Keratinocyte (primary cell): ENCODE data around the gene DACH1. TPM values are rescaled to one million over a fixed set of nuclear protein-coding genes. Genes with fewer than 3 reads are reported as not detected.

Experiments
- DNase-seq: peaks from one replicate; pipeline ENCODE4 v3.0.0-alpha.2; 2011; ENCODE audit warnings: low read depth, missing footprints, low spot score
- FAIRE-seq: peaks from 2 replicates; lab custom pipeline; 2011; peaks lifted over from hg19 to GRCh38; lab: Jason Lieb, UNC
- H2AFZ ChIP-seq: 2 replicates; pipeline ENCODE4 v1.6.0; 2012; ENCODE audit warnings: low read length, control low read depth, inconsistent platforms; ENCODE audit not compliant: control insufficient read depth
- H3K27ac ChIP-seq: 2 replicates; pipeline ENCODE4 v1.5.1; 2011; ENCODE audit warnings: low read length; ENCODE audit not compliant: control insufficient read depth, insufficient read depth
- H3K27me3 ChIP-seq: 3 replicates; pipeline ENCODE4 v1.6.0; 2011; ENCODE audit warnings: low read length; ENCODE audit not compliant: control insufficient read depth, insufficient read depth; ENCODE audit errors: extremely low read depth
- H3K36me3 ChIP-seq, 2 experiments: 2 replicates in 1 of 2; 3 replicates in 1 of 2; pipeline ENCODE4 v1.5.1; 2011; ENCODE audit warnings: low read length in 2 of 2, mild to moderate bottlenecking in 1 of 2; ENCODE audit not compliant: control insufficient read depth in 2 of 2, insufficient read depth in 2 of 2; ENCODE audit errors: extremely low read depth in 1 of 2
- H3K4me1 ChIP-seq: 3 replicates; pipeline ENCODE4 v1.5.1; 2011; ENCODE audit warnings: low read length; ENCODE audit not compliant: control insufficient read depth, insufficient read depth; ENCODE audit errors: extremely low read depth
- H3K4me2 ChIP-seq: 3 replicates; pipeline ENCODE4 v1.6.0; 2011; ENCODE audit warnings: low read depth, low read length; ENCODE audit not compliant: control insufficient read depth, insufficient read depth; ENCODE audit errors: extremely low read depth
- H3K4me3 ChIP-seq, 3 experiments: fragments of 200-600 bp in 1 of 3; sonication (generic) in 1 of 3; 2 replicates in 2 of 3; 3 replicates in 1 of 3; pipeline ENCODE4 v1.5.1; 2011 to 2016; ENCODE audit warnings: low read length in 3 of 3, mild to moderate bottlenecking in 3 of 3, control low read depth in 2 of 3, inconsistent platforms in 1 of 3, low read depth in 1 of 3, mixed read lengths in 1 of 3, mixed run types in 1 of 3, moderate library complexity in 1 of 3; ENCODE audit not compliant: control insufficient read depth in 2 of 3, insufficient read depth in 2 of 3; ENCODE audit errors: extremely low read depth in 1 of 3
- H3K79me2 ChIP-seq: 2 replicates; pipeline ENCODE4 v1.6.0; 2012; ENCODE audit warnings: low read length; ENCODE audit not compliant: control insufficient read depth, insufficient read depth
- H3K9ac ChIP-seq: 3 replicates; pipeline ENCODE4 v1.6.0; 2011; ENCODE audit warnings: low read length; ENCODE audit not compliant: control insufficient read depth, insufficient read depth; ENCODE audit errors: extremely low read depth
- H3K9me1 ChIP-seq: 3 replicates; pipeline ENCODE4 v1.6.0; 2011; ENCODE audit warnings: low read length; ENCODE audit not compliant: control insufficient read depth, insufficient read depth; ENCODE audit errors: extremely low read depth
- H3K9me3 ChIP-seq: 2 replicates; pipeline ENCODE4 v1.5.1; 2012; ENCODE audit warnings: low read depth, low read length; ENCODE audit not compliant: control insufficient read depth
- H4K20me1 ChIP-seq: 3 replicates; pipeline ENCODE4 v1.6.0; 2011; ENCODE audit warnings: low read length; ENCODE audit not compliant: control insufficient read depth, insufficient read depth; ENCODE audit errors: extremely low read depth
- EZH2 ChIP-seq: IDR thresholded peaks from one replicate; pipeline ENCODE4 v1.6.1; 2012; ENCODE audit warnings: inconsistent platforms, mild to moderate bottlenecking, low read length, moderate library complexity
- dilution Hi-C: fragments of 300-500 bp; cut with MboI; formaldehyde crosslinking; loops from one replicate; pipeline ENCODE4 v1.7.0; 2020; ENCODE audit warnings: low sequenced_read_pairs; ENCODE audit not compliant: extremely low pct_ligation_motif_present
- polyA plus RNA-seq, 5 experiments: library from polyadenylated mRNA; depleted of rRNA in 3 of 5; stranded (reverse) in 3 of 5; stranded (forward) in 1 of 5; unstranded in 1 of 5; fragments of >200 nt; gene quantifications; 1 replicate in 1 of 5; 2 replicates in 3 of 5; 3 replicates in 1 of 5; pipeline versions ENCODE4 v1.2.1 to v1.2.3, GENCODE V29; 2011 to 2012; ENCODE audit warnings: missing spikeins in 2 of 5, low read depth in 1 of 5, low replicate concordance in 1 of 5
- TF ChIP-seq, protein P1 (sequence below), 3 experiments: IDR thresholded peaks in 1 of 3; conservative IDR thresholded peaks in 1 of 3; optimal IDR thresholded peaks in 1 of 3; 2 replicates in 2 of 3; 3 replicates in 1 of 3; pipeline versions ENCODE3 to v1.5.1; 2011; ENCODE audit warnings: low read length in 3 of 3, mild to moderate bottlenecking in 3 of 3, moderate library complexity in 2 of 3, control low read depth in 1 of 3, inconsistent platforms in 1 of 3; ENCODE audit not compliant: insufficient read depth in 2 of 3; ENCODE audit errors: extremely low read depth in 1 of 3

The DACH1 gene
- polyA plus RNA-seq, 1 donor (not counting 4 experiments of a cell fraction or from before 2014, with no cell fraction given), result not detected

DNA sequence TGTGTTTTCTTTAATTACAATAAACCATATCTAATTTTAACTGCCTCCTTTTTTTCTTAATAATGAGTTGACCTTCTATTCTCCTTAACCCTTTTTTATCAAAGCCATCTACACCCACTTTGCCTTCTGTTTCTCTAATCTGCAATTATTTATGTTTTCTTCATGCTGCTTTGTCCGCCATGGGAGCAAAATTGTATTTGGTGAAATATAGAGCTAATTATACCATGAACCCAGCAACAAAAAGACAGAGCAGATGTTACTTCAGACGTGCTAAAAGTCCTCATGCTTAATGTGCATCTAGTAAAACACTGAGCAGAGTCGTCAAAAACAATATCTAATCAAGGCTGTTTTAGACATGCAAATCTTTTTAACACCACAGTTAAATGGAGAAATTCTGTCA is 264.7 kb downstream of the DACH1 start:
- dilution Hi-C loops, result no loop called here
- no peak overlapping the region for H3K27ac ChIP-seq

DNA sequence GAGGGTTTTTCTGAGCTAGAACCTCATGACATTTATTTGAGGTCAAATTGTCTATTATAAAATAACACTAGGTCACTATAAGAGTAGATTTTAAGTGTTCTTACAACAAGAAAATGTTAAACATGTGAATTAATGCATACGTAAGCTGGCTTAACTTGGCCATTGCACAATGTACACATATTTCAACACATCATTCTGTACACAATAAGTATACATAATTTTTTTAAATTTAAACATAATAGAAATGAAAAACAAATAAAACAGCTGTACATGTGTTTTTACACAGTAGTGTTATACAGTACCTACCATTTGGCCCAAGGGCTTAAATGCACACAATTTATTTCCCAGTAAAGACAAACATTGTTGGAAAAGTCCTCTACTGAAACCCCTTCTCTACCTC is 269.9 kb downstream of the DACH1 start:
- no peak for FAIRE-seq
- Histone ChIP-seq H3K9me3 (no peaks in the 10 kb centered on the region), H3K9me1 (no peaks in the 10 kb centered on the region), H2AFZ (no peak overlapping the region), H3K36me3 (no peaks in the 10 kb centered on the region), H4K20me1 (no peaks in the 10 kb centered on the region), H3K4me2 (no peak overlapping the region), H3K27ac (no peak overlapping the region), H3K9ac (no peak overlapping the region), H3K4me3 (no peak overlapping the region), H3K4me1 (no peaks in the 10 kb centered on the region), H3K79me2 (no peaks in the 10 kb centered on the region), H3K27me3 (no peaks in the 10 kb centered on the region)
- dilution Hi-C loops, result no loop called here
- no peak for DNase-seq
- TF ChIP-seq, protein P1, sequence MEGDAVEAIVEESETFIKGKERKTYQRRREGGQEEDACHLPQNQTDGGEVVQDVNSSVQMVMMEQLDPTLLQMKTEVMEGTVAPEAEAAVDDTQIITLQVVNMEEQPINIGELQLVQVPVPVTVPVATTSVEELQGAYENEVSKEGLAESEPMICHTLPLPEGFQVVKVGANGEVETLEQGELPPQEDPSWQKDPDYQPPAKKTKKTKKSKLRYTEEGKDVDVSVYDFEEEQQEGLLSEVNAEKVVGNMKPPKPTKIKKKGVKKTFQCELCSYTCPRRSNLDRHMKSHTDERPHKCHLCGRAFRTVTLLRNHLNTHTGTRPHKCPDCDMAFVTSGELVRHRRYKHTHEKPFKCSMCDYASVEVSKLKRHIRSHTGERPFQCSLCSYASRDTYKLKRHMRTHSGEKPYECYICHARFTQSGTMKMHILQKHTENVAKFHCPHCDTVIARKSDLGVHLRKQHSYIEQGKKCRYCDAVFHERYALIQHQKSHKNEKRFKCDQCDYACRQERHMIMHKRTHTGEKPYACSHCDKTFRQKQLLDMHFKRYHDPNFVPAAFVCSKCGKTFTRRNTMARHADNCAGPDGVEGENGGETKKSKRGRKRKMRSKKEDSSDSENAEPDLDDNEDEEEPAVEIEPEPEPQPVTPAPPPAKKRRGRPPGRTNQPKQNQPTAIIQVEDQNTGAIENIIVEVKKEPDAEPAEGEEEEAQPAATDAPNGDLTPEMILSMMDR (optimal IDR thresholded peaks at IDR 0.05 in 1 of 3, IDR thresholded peaks at IDR 0.05 in 1 of 3, conservative IDR thresholded peaks at IDR 0.05 in 1 of 3; ENCODE audit: extremely low read depth in 1 of 3, insufficient read depth in 2 of 3, low read length in 3 of 3), result no peak
- TF ChIP-seq EZH2, result no peak

More for the DNA sequence above, 264.7 kb downstream of the DACH1 start:
- FAIRE-seq (no peak), DNase-seq (no peak)
- no peaks in the 10 kb centered on the region for H4K20me1 ChIP-seq
- no peak overlapping the region for H3K9ac ChIP-seq
- no peaks in the 10 kb centered on the region for H3K79me2 ChIP-seq
- H2AFZ ChIP-seq, result no peak overlapping the region
- no peak for TF ChIP-seq EZH2
- TF ChIP-seq, protein P1 (optimal IDR thresholded peaks at IDR 0.05 in 1 of 3, IDR thresholded peaks at IDR 0.05 in 1 of 3, conservative IDR thresholded peaks at IDR 0.05 in 1 of 3; ENCODE audit: extremely low read depth in 1 of 3, insufficient read depth in 2 of 3, low read length in 3 of 3), result no peak
- H3K4me3 ChIP-seq, result no peak overlapping the region
- H3K4me2 ChIP-seq, result no peak overlapping the region
- no peaks in the 10 kb centered on the region for H3K36me3 ChIP-seq
- no peaks in the 10 kb centered on the region for H3K9me1 ChIP-seq
- no peaks in the 10 kb centered on the region for H3K27me3 ChIP-seq
- no peaks in the 10 kb centered on the region for H3K4me1 ChIP-seq
- no peaks in the 10 kb centered on the region for H3K9me3 ChIP-seq
